VCaP (cell line): ENCODE results near the gene CCKAR.
A peak's percentile ranks its signal among the peaks of the same experiment; 100 is the strongest.

ENCODE experiments used
- H3K27ac ChIP-seq: fragments of 450-650 bp; 2 replicates; pipeline ENCODE4 v1.5.1; 2017
- CTCF ChIP-seq: fragments of 450-650 bp; conservative IDR thresholded peaks from 2 replicates; pipeline ENCODE4 v1.5.1; 2017; ENCODE audit warnings: mild to moderate bottlenecking, moderate library complexity

The CCKAR gene

GRCh38 chr4:26457412-26457811 lies 32.9 kb downstream of the CCKAR start:
- no peak for TF ChIP-seq CTCF
- no peak overlapping the region for H3K27ac ChIP-seq

- H3K27ac ChIP-seq, result no peak overlapping the region
- no peak for TF ChIP-seq CTCF
Measured at GRCh38 chr4:26455571-26455970, 34.7 kb downstream of the CCKAR start.

- peak overlapping the region; percentile 97; the same call in 1 of the 2 replicates for H3K27ac ChIP-seq
- no peak for TF ChIP-seq CTCF
Measured at GRCh38 chr4:26454961-26455360, 35.3 kb downstream of the CCKAR start.

GRCh38 chr4:26452565-26453531 lies 37.4 kb downstream of the CCKAR start:
- no peak for TF ChIP-seq CTCF

GRCh38 chr4:26451597-26451996 lies 38.7 kb downstream of the CCKAR start:
- TF ChIP-seq CTCF, result no peak

More at GRCh38 chr4:26452565-26453531, 37.4 kb downstream of the CCKAR start:
- peak overlapping the region; percentile 97 for H3K27ac ChIP-seq

GRCh38 chr4:26450418-26450817 lies 39.9 kb downstream of the CCKAR start:
- TF ChIP-seq CTCF, result no peak
- peak overlapping the region; percentile 97 for H3K27ac ChIP-seq

More at GRCh38 chr4:26451597-26451996, 38.7 kb downstream of the CCKAR start:
- peak overlapping the region; percentile 97 for H3K27ac ChIP-seq

- H3K27ac ChIP-seq, result no peak overlapping the region
- no peak for TF ChIP-seq CTCF
Measured at GRCh38 chr4:26447378-26447777, 42.9 kb downstream of the CCKAR start.
